ENCODE measurements around the gene ZDHHC16.

Gene ZDHHC16

GRCh38 chr10:97426776-97427570 lies 19.0 kb upstream of the ZDHHC16 start:
- peak overlapping the region; percentile 95 for H3K27ac ChIP-seq
- no peak for TF ChIP-seq CTCF (conservative IDR thresholded peaks at IDR 0.05)

- no peak for TF ChIP-seq CTCF (conservative IDR thresholded peaks at IDR 0.05)
- H3K27ac ChIP-seq: peak overlapping the region; percentile 95
Observed at GRCh38 chr10:97427571-97428179, 18.3 kb upstream of the ZDHHC16 start.

GRCh38 chr10:97428572-97428981 lies 17.4 kb upstream of the ZDHHC16 start:
- peak overlapping the region; percentile 95 for H3K27ac ChIP-seq
- no peak for TF ChIP-seq CTCF (conservative IDR thresholded peaks at IDR 0.05)

- no peak overlapping the region for H3K27ac ChIP-seq
- no peak for TF ChIP-seq CTCF (conservative IDR thresholded peaks at IDR 0.05)
Observed at GRCh38 chr10:97434055-97434454, 11.9 kb upstream of the ZDHHC16 start.

GRCh38 chr10:97434557-97434956 lies 11.4 kb upstream of the ZDHHC16 start:
- H3K27ac ChIP-seq: no peak overlapping the region
- no peak for TF ChIP-seq CTCF (conservative IDR thresholded peaks at IDR 0.05)

GRCh38 chr10:97435211-97435610 lies 10.8 kb upstream of the ZDHHC16 start:
- no peak for TF ChIP-seq CTCF (conservative IDR thresholded peaks at IDR 0.05)

GRCh38 chr10:97442277-97442676 lies 3.7 kb upstream of the ZDHHC16 start:
- H3K27ac ChIP-seq: no peak overlapping the region
- TF ChIP-seq CTCF (conservative IDR thresholded peaks at IDR 0.05): no peak

More at GRCh38 chr10:97435211-97435610, 10.8 kb upstream of the ZDHHC16 start:
- H3K27ac ChIP-seq: no peak overlapping the region
